G401.6 (cell line): ENCODE measurements around the gene CMC1.

ENCODE experiments used
- FAIRE-seq: peaks from 2 replicates; lab custom pipeline; 2012; peaks lifted over from hg19 to GRCh38; lab: Jason Lieb, UNC

CMC1 gene

GRCh38 chr3:28300345-28300962, 59.0 kb downstream of the CMC1 start:
- FAIRE-seq, result no peak

- no peak for FAIRE-seq
These were observed 60.3 kb downstream of the CMC1 start for GRCh38 chr3:28301688-28302087.

DNA sequence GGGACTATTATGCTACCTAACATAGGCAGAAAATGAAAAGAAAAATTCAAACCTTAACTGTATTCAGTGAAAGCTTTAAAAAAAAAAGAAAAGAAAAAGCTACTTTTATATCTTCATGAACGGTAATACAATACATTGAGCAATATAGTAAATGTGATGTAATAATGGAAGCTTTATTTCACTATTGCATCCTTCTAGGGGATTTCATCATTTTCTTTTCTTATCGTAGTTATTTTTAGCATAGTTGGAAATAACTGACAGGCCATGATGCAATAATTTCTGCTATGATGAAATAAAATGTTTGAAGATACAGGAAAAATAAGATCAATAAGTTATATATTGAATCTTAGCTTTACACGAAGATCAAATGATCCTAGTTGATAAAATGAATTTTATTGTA, 66.8 kb downstream of the CMC1 start:
- no peak for FAIRE-seq

DNA sequence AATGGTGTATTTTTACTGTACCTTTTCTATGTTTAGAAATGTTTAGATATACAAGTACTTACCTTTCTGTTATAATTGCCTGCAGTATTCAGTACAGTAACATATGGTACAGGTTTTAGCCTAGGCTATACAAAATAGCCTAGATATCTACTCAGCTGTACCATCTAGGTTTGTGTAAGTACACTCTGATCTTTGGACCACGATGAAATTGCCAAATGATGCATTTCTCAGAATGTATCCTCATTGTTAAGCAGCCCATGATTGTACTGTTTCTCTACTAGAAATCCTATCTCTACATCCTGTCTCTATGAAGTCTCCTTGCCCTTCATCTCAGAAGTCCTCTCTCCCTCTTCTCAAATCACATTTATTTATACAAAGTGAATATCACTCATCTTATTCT, 74.3 kb downstream of the CMC1 start:
- FAIRE-seq, result no peak

DNA sequence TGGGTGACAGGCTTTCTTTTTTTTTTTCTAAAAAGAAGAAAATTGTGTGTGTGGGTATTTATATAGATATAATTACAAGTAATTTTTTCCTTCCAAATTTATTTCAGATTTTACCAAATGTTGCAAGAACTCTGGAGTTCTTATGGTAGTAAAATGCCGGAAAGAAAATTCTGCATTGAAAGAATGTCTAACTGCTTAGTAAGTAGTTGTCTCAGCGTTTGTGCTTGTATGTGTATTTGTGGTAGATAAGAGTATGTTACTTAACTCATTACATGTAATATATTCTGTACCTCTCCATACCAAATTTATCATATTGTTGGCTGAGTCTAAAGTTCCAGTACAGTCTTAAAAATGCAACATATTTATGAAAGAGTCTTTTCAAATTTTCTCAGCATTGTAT, 74.8 kb downstream of the CMC1 start:
- FAIRE-seq, result no peak

DNA sequence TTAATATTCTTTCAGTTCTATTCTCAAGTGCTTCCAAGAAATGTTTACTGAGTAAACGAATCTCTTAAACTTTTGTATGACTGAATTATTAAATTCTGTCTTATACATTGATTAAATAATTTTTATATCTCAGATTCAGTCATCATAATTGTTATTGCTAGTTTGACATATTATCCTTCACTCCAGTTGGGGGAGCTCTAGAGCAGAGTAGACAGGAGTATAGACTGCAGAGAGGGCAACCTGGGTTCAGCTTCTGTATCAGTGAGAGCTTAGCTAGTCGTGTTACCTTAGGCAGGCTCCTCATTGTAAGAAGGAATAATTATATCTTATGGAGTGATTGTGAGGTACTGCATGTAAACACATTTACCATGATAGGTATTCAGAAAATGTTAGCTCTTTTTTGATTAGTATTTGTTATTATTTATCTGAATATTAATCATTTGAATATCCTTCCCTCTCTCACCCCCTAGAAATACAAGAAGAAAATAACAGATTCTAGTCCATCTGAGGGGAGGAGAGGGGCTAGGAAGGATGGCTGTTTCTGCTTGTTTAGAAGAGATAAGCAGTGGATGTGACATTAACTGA, 76.1 kb downstream of the CMC1 start:
- peak; percentile 85 for FAIRE-seq

DNA sequence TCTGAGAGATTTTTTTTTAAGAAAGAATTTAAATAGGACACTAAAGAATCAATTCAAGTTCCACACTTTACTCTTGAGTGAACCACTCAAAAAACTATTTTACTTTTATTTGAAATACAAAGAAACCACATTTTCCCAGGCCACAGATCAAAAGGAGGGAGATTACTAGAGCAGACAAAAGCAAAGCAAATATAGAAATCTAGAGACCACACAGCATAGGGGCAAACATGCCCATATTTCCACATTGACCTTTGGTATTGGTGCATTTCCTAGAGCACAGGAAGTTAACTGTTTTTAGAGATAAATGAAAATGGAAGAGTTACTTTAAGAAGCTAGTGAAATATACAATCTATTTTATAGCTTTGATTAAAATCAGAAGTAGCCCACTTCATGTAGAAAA, 79.6 kb downstream of the CMC1 start:
- no peak for FAIRE-seq

- FAIRE-seq, result no peak
These were observed 81.0 kb downstream of the CMC1 start for GRCh38 chr3:28322464-28322863.

DNA sequence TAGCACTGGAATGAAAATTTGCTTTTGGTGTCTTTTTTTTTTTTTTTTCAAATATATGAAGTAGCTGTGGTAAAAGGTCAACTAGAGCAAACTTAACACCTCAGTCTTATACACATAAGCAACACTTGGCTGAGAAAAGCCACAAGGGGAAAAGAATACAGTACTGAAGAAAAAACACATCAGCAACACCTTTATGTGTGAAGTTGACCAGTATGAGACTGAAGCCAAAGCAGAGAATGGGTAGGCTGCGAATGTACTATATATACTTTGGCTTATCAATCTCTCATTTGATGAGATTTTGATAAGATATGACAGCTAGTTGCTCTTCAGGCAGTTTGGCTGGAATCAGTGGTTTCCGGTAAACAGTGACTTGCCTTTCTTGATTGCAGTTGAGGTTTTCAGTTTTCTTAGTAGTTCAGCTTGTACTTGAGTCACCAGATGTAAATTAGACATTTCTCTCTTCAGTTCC, 85.1 kb downstream of the CMC1 start:
- FAIRE-seq, result no peak

DNA sequence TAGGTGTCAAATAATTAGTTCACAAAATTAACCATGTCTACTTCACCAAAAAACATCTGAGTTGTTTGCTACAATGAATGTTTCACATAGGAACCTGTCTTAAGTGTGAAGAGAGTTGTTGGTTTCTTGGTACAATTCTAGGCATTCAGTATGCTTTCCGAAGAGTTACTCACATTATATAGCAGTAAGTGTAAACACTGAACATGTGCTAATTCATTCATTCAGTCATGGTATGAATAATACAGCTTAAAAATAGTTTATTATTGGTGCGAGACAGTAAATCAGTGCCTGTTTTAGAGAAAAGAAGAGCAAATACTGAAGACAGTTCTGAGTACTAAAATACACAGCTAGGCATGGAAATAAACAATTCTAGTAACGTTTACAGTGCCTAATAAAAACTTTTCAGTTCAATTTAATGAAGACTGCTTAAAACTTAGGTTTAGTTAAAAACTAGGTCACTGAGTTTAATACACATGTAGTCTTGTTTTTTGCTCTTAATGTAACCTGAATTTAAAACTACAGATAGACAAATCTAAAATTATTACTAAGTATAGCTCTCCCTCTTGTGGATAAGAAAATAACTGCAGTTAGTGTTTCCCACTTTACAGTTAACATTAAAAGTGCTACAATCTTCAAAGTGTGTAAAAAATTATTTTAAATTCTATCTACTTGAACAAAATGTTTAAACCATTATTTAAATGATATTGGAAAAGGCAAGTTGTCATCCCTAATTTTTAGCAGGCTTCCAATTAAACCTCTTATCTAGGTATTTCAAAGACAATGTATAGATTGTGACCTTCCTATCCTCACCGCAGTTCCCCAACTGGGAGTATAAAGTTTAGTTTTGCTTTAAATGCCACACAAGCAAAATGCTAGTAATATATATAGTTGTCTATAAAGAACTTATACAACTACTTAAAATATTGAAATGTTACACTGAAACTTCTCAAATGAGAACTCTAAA, 87.1 kb downstream of the CMC1 start:
- FAIRE-seq, result peak; percentile 96

- FAIRE-seq, result peak; percentile 89
These were observed 93.1 kb downstream of the CMC1 start for GRCh38 chr3:28334552-28334951.

- no peak for FAIRE-seq
These were observed 93.8 kb downstream of the CMC1 start for GRCh38 chr3:28335246-28335645.

DNA sequence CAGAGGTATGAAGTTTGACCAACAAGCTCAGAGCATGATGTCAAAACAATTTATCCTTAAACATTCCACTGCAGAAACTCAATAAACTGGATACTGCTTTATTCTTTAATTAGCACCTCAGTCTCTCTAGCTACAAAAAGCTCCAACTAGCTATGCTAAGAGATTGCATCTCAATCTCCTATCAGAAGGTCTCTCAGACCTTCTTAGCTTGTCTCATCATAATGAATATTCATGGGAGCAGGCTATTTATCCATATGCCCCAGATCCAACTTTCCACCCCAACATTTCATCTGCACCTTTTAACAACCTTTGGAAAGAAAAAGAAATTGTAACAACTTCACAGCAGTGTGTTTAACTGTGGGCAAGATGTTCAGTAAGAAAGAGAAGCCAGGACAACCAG, 95.8 kb downstream of the CMC1 start:
- no peak for FAIRE-seq

- no peak for FAIRE-seq
These were observed 101.7 kb downstream of the CMC1 start for GRCh38 chr3:28343144-28343543.

GRCh38 chr3:28345690-28346089, 104.3 kb downstream of the CMC1 start:
- no peak for FAIRE-seq

GRCh38 chr3:28347374-28348264, 106.2 kb downstream of the CMC1 start:
- FAIRE-seq, result no peak

- no peak for FAIRE-seq
These were observed 106.8 kb downstream of the CMC1 start for GRCh38 chr3:28348265-28348628.

- FAIRE-seq, result peak; percentile 65
These were observed 107.4 kb downstream of the CMC1 start, which contains the start of the genes AZI2 and ZCWPW2 for GRCh38 chr3:28348629-28349468. Gene AZI2, minus strand, starts transcription at chr3:28348824. Its CDS starts 8,207 bp downstream, at chr3:28340617. Gene ZCWPW2, plus strand, starts transcription at chr3:28348721. Its CDS starts 64,348 bp downstream, at chr3:28413069.

GRCh38 chr3:28349469-28350000, 108.1 kb downstream of the CMC1 start:
- no peak for FAIRE-seq
